GM12874 (cell line): ENCODE data around the gene RNF182.

ENCODE experiments used
- CTCF ChIP-seq: IDR thresholded peaks from 2 replicates; pipeline ENCODE4 v1.5.1; 2011; ENCODE audit warnings: low read depth, mild to moderate bottlenecking, control low read depth, low read length, moderate library complexity; ENCODE audit not compliant: insufficient read depth

Gene RNF182

GRCh38 chr6:14000901-14001300 lies 76.1 kb downstream of the RNF182 start:
- TF ChIP-seq CTCF, result no peak

- TF ChIP-seq CTCF, result no peak
Observed at GRCh38 chr6:14001329-14002012, 76.7 kb downstream of the RNF182 start.

DNA sequence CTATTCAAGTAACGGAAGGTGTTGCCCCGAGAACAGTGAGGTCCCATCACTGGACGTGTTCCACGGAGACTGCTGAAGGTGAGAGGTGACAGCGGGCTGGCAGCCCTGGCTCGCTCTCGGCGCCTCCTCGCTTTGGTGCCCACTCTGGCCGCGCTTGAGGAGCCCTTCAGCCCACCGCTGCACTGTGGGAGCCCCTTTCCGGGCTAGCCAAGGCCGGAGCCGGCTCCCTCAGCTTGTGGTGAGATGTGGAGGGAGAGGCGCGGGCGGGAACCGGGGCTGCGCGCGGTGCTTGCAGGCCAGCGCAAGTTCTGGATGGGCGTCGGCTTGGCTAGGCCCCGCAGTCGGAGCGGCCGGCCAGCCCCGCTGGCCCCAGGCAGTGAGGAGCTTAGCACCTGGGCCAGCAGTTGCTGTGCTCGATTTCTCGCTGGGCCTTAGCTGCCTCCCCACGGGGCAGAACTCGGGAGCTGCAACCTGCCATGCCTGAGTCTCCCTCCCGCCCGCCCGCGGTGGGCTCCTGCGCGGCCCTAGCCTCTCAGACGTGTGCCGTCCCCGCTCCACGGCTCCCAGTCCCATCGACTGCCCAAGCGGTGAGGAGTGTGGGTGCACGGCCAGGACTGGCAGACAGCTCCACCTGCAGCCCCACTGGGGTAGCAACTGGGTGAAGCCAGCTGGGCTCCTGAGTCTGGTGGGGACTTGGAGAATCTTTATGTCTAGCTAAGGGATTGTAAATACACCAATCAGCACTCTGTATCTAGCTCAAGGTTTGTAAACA lies 77.6 kb downstream of the RNF182 start:
- TF ChIP-seq CTCF, result no peak

- no peak for TF ChIP-seq CTCF
Observed at GRCh38 chr6:14004258-14004657, 79.5 kb downstream of the RNF182 start.

DNA sequence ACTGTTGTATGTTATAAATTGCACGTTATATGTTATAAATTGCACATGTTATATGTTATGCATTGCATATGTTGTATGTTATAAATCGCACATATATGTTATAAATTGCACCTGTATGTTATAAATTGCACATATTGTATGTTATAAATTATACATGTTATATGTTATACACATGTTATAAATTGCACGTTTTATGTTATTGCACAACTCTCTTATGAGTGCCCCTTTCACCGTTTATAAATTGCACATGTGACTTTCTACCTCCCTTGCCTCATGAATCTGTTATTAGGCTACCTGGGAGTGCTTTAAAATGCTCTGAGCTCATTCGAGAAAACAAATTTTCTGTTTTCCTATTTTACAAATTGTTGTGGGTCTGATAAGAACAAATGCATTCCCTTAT lies 84.1 kb downstream of the RNF182 start:
- TF ChIP-seq CTCF, result no peak

- no peak for TF ChIP-seq CTCF
Observed at GRCh38 chr6:14009431-14009830, 84.7 kb downstream of the RNF182 start.

- no peak for TF ChIP-seq CTCF
Observed at GRCh38 chr6:14010275-14010674, 85.5 kb downstream of the RNF182 start.
